Stimulated activated CD8-positive, alpha-beta memory T cell treated with anti-CD3 and anti-CD28 coated beads, Interleukin-7, amount 100 ng/mL, for 1 hour (primary cell): Measurements from ENCODE around the gene SLC2A10.

Source experiments
- DNase-seq, 2 donors: peaks; one replicate each; pipeline ENCODE4 v3.0.0-alpha.2; 2020; ENCODE audit warnings: low read depth in 2 of 2

SLC2A10 gene

GRCh38 chr20:46682063-46682821 lies 27.2 kb upstream of the SLC2A10 start:
- DNase-seq = no peak

GRCh38 chr20:46683011-46683667 lies 26.3 kb upstream of the SLC2A10 start:
- no peak for DNase-seq

- no peak for DNase-seq
These were observed 25.8 kb upstream of the SLC2A10 start for GRCh38 chr20:46683668-46683938.

- DNase-seq = no peak
These were observed 25.3 kb upstream of the SLC2A10 start for GRCh38 chr20:46683939-46684750.

- no peak for DNase-seq
These were observed 21.0 kb upstream of the SLC2A10 start for GRCh38 chr20:46688151-46689081.

GRCh38 chr20:46689082-46689753 lies 20.2 kb upstream of the SLC2A10 start, which contains the start of gene TP53RK:
Gene TP53RK, minus strand, starts transcription at chr20:46689444. Its CDS starts 30 bp downstream, at chr20:46689414.
- peak; percentile 86 to 89 for DNase-seq

GRCh38 chr20:46689754-46690085 lies 19.7 kb upstream of the SLC2A10 start:
- no peak for DNase-seq

- no peak for DNase-seq
These were observed 19.0 kb upstream of the SLC2A10 start for GRCh38 chr20:46690219-46691106.

GRCh38 chr20:46691196-46691595 lies 18.3 kb upstream of the SLC2A10 start:
- no peak for DNase-seq

- DNase-seq = no peak
These were observed 15.0 kb upstream of the SLC2A10 start for GRCh38 chr20:46694484-46694883.

- no peak for DNase-seq
These were observed 13.6 kb upstream of the SLC2A10 start for GRCh38 chr20:46695892-46696291.

- no peak for DNase-seq
These were observed 12.6 kb upstream of the SLC2A10 start for GRCh38 chr20:46696791-46697279.

- DNase-seq = no peak
These were observed 10.7 kb upstream of the SLC2A10 start for GRCh38 chr20:46698788-46699187.

- no peak for DNase-seq
These were observed 9.6 kb upstream of the SLC2A10 start for GRCh38 chr20:46699651-46700359.

GRCh38 chr20:46700481-46700880 lies 9.0 kb upstream of the SLC2A10 start:
- no peak for DNase-seq

GRCh38 chr20:46701057-46701456 lies 8.4 kb upstream of the SLC2A10 start:
- no peak for DNase-seq

GRCh38 chr20:46701556-46701955 lies 7.9 kb upstream of the SLC2A10 start:
- no peak for DNase-seq

- DNase-seq = no peak
These were observed 7.5 kb upstream of the SLC2A10 start for GRCh38 chr20:46701986-46702385.

- DNase-seq = no peak
These were observed 6.8 kb upstream of the SLC2A10 start for GRCh38 chr20:46702447-46703203.
